Chondrocyte (in vitro differentiated cells): Measurements from ENCODE around the gene DPP8. TPM values are rescaled to one million over a fixed set of nuclear protein-coding genes. Genes with fewer than 3 reads are reported as not detected.

Experiments
- DNase-seq: peaks from one replicate; pipeline ENCODE4 v3.0.0; 2021; ENCODE audit warnings: mixed read lengths, low spot score
- H3K27ac Mint-ChIP-seq: one replicate; pipeline ENCODE4 v1.8.0; 2021; ENCODE audit warnings: mild to moderate bottlenecking, moderate library complexity, mixed read lengths; ENCODE audit not compliant: unreplicated experiment
- H3K27me3 Mint-ChIP-seq: 2 replicates; pipeline ENCODE4 v1.8.0; 2021; ENCODE audit warnings: low read depth, mixed read lengths
- H3K36me3 Mint-ChIP-seq: 2 replicates; pipeline ENCODE4 v1.8.0; 2021; ENCODE audit warnings: low read depth, mixed read lengths
- H3K4me1 Mint-ChIP-seq: 2 replicates; pipeline ENCODE4 v1.8.0; 2021; ENCODE audit warnings: low read depth, mild to moderate bottlenecking, mixed read lengths
- H3K4me3 Mint-ChIP-seq: one replicate; pipeline ENCODE4 v1.8.0; 2021; ENCODE audit warnings: mild to moderate bottlenecking, moderate library complexity, mixed read lengths; ENCODE audit not compliant: unreplicated experiment
- H3K9me3 Mint-ChIP-seq: 2 replicates; pipeline ENCODE4 v1.8.0; 2021; ENCODE audit warnings: low read depth, mixed read lengths
- CTCF ChIP-seq: fragments of 200-600 bp; sonication (generic); IDR thresholded peaks from 2 replicates; pipeline ENCODE4 v1.5.0; 2021; ENCODE audit warnings: antibody characterized with exemption, mild to moderate bottlenecking, moderate library complexity
- total RNA-seq: library from RNA; stranded (reverse); gene quantifications from 3 replicates; pipeline ENCODE4 v1.2.1, GENCODE V29; 2021

The DPP8 gene
- total RNA-seq, 1 donor from 2014 or later: 31.3 TPM

GRCh38 chr15:65410036-65410435 is 107.5 kb downstream of the DPP8 start:
- TF ChIP-seq CTCF: no peak

GRCh38 chr15:65409036-65409631 is 108.4 kb downstream of the DPP8 start:
- H3K4me1 Mint-ChIP-seq: peaks cover 62% of the 10 kb centered on the region
- H3K9me3 Mint-ChIP-seq: no peaks in the 10 kb centered on the region
- H3K4me3 Mint-ChIP-seq: no peak overlapping the region
- no peak for TF ChIP-seq CTCF
- peak; percentile 26 for DNase-seq
- H3K27me3 Mint-ChIP-seq: no peaks in the 10 kb centered on the region
- H3K36me3 Mint-ChIP-seq: peaks cover 7% of the 10 kb centered on the region
- H3K27ac Mint-ChIP-seq: peak overlapping the region; percentile 90

More at GRCh38 chr15:65410036-65410435, 107.5 kb downstream of the DPP8 start:
- Mint-ChIP-seq H3K27me3 (no peaks in the 10 kb centered on the region), H3K4me1 (peaks cover 71% of the 10 kb centered on the region), H3K27ac (no peak overlapping the region), H3K9me3 (no peaks in the 10 kb centered on the region), H3K4me3 (no peak overlapping the region), H3K36me3 (peaks cover 7% of the 10 kb centered on the region)
- peak; percentile 41 for DNase-seq

GRCh38 chr15:65408324-65409035 is 109.0 kb downstream of the DPP8 start:
- no peaks in the 10 kb centered on the region for H3K27me3 Mint-ChIP-seq
- no peak for TF ChIP-seq CTCF
- peak overlapping the region; percentile 90 for H3K27ac Mint-ChIP-seq
- DNase-seq: peak; percentile 1
- H3K36me3 Mint-ChIP-seq: peaks cover 7% of the 10 kb centered on the region
- H3K9me3 Mint-ChIP-seq: no peaks in the 10 kb centered on the region
- H3K4me1 Mint-ChIP-seq: peaks cover 55% of the 10 kb centered on the region
- no peak overlapping the region for H3K4me3 Mint-ChIP-seq

GRCh38 chr15:65406424-65407000 is 111.0 kb downstream of the DPP8 start:
- Mint-ChIP-seq H3K36me3 (peaks cover 7% of the 10 kb centered on the region), H3K27ac (no peak overlapping the region), H3K9me3 (no peaks in the 10 kb centered on the region), H3K27me3 (no peaks in the 10 kb centered on the region), H3K4me1 (peaks cover 46% of the 10 kb centered on the region), H3K4me3 (no peak overlapping the region)
- no peak for TF ChIP-seq CTCF
- peak; percentile 21 for DNase-seq

GRCh38 chr15:65405791-65406423 is 111.6 kb downstream of the DPP8 start:
- Mint-ChIP-seq H3K4me3 (no peak overlapping the region), H3K27ac (no peak overlapping the region), H3K4me1 (peaks cover 49% of the 10 kb centered on the region), H3K27me3 (no peaks in the 10 kb centered on the region), H3K9me3 (no peaks in the 10 kb centered on the region), H3K36me3 (peaks cover 7% of the 10 kb centered on the region)
- DNase-seq: peak; percentile 19
- TF ChIP-seq CTCF: no peak
